ENCODE results near the gene UBL4B.

UBL4B gene

GRCh38 chr1:110091381-110091780 lies 20.9 kb upstream of the UBL4B start:
- no peak for TF ChIP-seq CTCF (IDR thresholded peaks at IDR 0.05; ENCODE audit: low read depth, low read length)
- DNase-seq (ENCODE audit: low read depth, low spot score): no peak
- no peak overlapping the region for H3K4me3 ChIP-seq (ENCODE audit: low read depth, low read length)
- in situ Hi-C loops (cut with HindIII; ENCODE audit: low sequenced_read_pairs): no loop called here

GRCh38 chr1:110091791-110092190 lies 20.5 kb upstream of the UBL4B start:
- H3K4me3 ChIP-seq (ENCODE audit: low read depth, low read length): no peak overlapping the region
- no peak for TF ChIP-seq CTCF (IDR thresholded peaks at IDR 0.05; ENCODE audit: low read depth, low read length)
- in situ Hi-C loops (cut with HindIII; ENCODE audit: low sequenced_read_pairs): no loop called here
- no peak for DNase-seq (ENCODE audit: low read depth, low spot score)

GRCh38 chr1:110092991-110093390 lies 19.3 kb upstream of the UBL4B start:
- no peak for TF ChIP-seq CTCF (IDR thresholded peaks at IDR 0.05; ENCODE audit: low read depth, low read length)
- DNase-seq (ENCODE audit: low read depth, low spot score): no peak
- H3K4me3 ChIP-seq (ENCODE audit: low read depth, low read length): no peak overlapping the region
- in situ Hi-C loops (cut with HindIII; ENCODE audit: low sequenced_read_pairs): no loop called here

GRCh38 chr1:110094931-110095654 lies 17.1 kb upstream of the UBL4B start:
- TF ChIP-seq CTCF (IDR thresholded peaks at IDR 0.05; ENCODE audit: low read depth, low read length): no peak
- no peak for DNase-seq (ENCODE audit: low read depth, low spot score)
- in situ Hi-C loops (cut with HindIII; ENCODE audit: low sequenced_read_pairs): no loop called here
- H3K4me3 ChIP-seq (ENCODE audit: low read depth, low read length): no peak overlapping the region

GRCh38 chr1:110097507-110098221 lies 14.6 kb upstream of the UBL4B start:
- no peak overlapping the region for H3K4me3 ChIP-seq (ENCODE audit: low read depth, low read length)
- in situ Hi-C loops (cut with HindIII; ENCODE audit: low sequenced_read_pairs): no loop called here
- no peak for TF ChIP-seq CTCF (IDR thresholded peaks at IDR 0.05; ENCODE audit: low read depth, low read length)
- DNase-seq (ENCODE audit: low read depth, low spot score): no peak

GRCh38 chr1:110098222-110099026 lies 13.8 kb upstream of the UBL4B start:
- no peak overlapping the region for H3K4me3 ChIP-seq (ENCODE audit: low read depth, low read length)
- no peak for TF ChIP-seq CTCF (IDR thresholded peaks at IDR 0.05; ENCODE audit: low read depth, low read length)
- DNase-seq (ENCODE audit: low read depth, low spot score): no peak
- in situ Hi-C loops (cut with HindIII; ENCODE audit: low sequenced_read_pairs): no loop called here
